SU-DHL-6 (cell line): ENCODE measurements around the gene SCGN.

Experiments
- CTCF ChIP-seq: fragments of 200-600 bp; sonication (generic); IDR thresholded peaks from one replicate; pipeline ENCODE4 v1.5.1; 2017; ENCODE audit warnings: antibody characterized with exemption, mild to moderate bottlenecking, low read length, moderate library complexity; ENCODE audit not compliant: insufficient read depth, poor library complexity, severe bottlenecking
- EZH2phosphoT487 ChIP-seq: fragments of 200-600 bp; sonication (generic), shearing (Covaris generic); conservative IDR thresholded peaks from 2 replicates; pipeline ENCODE4 v1.6.1; 2018; ENCODE audit warnings: mild to moderate bottlenecking, antibody characterized with exemption, low read length, moderate library complexity, mixed read lengths

- TF ChIP-seq CTCF (no peak), EZH2phosphoT487 (no peak)
These were observed 12.4 kb upstream of the SCGN start for GRCh38 chr6:25639653-25640052.
